HL-60 (cell line): Measurements from ENCODE around the gene NEDD4L.

ENCODE experiments used
- SPI1 ChIP-seq: IDR thresholded peaks from 2 replicates; pipeline ENCODE4 v1.6.1; 2012; ENCODE audit warnings: low read depth, mild to moderate bottlenecking, borderline replicate concordance
- TF ChIP-seq, protein P1 (sequence below): IDR thresholded peaks from one replicate; pipeline ENCODE4 v1.5.1; 2011; ENCODE audit warnings: low read length, control low read depth, inconsistent platforms; ENCODE audit not compliant: insufficient read depth

DNA sequence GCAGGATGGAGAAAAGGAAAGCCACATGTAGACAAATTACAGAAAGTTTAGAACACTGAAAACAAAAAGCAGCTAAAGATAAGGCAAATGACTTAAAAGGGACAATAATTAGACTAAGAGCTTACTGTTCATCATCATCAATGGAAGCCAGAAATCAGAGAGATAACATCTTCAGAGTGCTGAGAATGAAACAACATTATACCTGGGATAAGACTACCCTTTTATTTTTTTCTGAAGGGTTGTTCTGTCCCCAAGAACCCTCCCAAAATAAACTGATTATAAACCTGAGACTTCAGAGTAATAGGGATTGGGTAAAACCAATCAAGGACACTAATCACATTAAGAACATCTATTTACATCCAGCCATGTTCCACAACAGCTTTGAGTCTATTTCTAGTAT is 6.9 kb upstream of the NEDD4L start:
- TF ChIP-seq, protein P1, sequence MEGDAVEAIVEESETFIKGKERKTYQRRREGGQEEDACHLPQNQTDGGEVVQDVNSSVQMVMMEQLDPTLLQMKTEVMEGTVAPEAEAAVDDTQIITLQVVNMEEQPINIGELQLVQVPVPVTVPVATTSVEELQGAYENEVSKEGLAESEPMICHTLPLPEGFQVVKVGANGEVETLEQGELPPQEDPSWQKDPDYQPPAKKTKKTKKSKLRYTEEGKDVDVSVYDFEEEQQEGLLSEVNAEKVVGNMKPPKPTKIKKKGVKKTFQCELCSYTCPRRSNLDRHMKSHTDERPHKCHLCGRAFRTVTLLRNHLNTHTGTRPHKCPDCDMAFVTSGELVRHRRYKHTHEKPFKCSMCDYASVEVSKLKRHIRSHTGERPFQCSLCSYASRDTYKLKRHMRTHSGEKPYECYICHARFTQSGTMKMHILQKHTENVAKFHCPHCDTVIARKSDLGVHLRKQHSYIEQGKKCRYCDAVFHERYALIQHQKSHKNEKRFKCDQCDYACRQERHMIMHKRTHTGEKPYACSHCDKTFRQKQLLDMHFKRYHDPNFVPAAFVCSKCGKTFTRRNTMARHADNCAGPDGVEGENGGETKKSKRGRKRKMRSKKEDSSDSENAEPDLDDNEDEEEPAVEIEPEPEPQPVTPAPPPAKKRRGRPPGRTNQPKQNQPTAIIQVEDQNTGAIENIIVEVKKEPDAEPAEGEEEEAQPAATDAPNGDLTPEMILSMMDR, result no peak
- TF ChIP-seq SPI1, result no peak
